ENCODE results near the gene NRP1.

NRP1 gene

DNA sequence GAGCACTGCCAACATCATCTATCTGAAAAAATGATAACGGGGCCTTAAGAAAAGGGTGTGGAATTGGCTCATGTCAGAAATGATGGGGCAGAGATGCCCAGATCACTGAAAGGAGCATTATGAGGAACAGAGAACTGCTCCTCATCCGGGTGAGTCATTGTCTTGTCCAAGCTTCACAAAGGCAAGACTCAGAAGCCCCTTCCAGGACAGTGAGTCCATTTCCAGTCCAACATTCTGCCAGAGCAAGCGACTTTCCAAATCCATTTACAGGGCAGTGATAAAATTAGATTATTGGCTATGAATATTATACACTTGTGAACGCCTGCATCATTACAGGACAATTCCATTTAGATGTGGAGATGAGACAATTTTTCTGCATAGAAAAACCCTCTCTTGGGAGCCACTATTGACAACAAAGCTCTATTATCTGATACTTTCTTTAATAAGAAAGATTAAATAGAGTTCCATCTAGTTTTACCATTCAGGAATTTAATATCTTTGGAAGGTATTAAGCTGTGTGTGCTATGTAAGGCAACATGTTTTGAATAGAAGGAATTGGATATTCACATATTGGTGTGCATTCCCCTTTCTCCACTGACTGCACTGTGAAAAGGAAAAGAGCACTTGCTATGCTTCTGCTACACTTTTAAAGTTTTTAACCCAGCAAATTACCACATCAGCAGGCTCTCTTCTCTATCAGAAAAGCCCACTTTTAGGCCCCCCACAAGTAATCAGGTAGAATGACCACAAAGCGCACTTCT is 159.6 kb downstream of the NRP1 start:
- DNase-seq, result no peak

DNA sequence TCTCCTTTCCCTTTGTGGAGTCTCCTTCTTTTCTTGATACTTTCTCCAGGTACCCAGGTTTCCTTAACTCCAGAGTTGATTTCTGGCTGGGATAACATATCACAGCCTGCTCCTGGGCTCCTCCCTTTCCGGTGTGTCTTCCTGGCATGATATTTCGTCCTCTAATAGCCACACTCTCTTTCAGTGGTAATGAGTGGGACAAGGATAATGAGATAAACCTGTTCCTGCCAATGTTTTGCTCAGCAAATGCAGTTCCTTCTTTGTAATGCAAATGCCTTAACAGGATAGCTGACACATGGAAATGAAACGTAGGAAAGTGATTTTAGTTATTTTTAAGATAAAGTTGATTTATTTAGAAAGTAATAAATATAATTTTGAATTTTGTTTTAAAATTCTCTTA is 168.6 kb downstream of the NRP1 start:
- DNase-seq, result no peak

DNA sequence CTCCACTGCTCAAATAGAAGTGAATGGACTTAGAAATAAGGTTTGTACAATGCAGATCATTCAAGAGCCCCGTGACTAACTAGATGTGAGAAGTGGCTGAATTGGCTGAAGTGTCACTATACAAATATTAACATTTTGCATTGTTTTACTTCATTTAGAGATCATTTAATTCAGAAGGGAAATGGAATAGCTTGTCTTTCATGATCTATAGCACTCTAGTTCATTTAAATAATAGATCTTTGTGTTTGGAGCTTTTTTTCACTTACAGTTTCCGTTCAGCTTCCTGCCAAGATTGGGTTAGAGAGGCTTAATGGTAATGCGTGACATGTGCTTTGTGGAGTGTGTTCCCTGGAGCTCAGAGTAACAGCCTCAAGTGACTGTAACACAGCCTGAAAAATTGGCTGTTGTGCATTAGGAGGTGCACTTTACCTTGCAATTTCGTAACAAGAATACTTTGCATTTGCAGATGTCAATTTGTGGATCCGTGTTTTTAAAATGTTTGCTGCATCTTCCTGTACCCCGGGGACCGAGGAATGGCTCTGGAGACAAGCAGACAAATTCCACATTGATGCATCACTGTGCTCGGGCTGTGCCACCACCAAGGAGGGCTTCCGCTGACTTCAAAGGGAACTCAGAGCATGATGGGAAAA is 170.3 kb downstream of the NRP1 start:
- DNase-seq, result no peak

DNA sequence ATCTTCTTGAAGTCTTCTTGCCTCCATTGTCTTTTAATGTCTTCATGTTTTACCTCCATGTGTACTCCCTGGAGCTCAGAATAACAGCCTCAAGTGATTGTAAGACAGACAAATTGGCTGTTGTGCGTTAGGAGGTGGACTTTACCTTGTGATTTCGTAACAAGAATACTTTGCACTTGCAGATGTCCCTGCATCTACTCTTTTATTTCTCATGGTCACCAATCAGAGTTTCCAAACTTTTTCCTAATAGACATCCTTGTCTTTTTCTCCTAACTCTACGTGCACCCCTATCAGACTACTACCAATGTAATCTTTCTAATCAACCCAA is 172.3 kb downstream of the NRP1 start:
- no peak for DNase-seq

DNA sequence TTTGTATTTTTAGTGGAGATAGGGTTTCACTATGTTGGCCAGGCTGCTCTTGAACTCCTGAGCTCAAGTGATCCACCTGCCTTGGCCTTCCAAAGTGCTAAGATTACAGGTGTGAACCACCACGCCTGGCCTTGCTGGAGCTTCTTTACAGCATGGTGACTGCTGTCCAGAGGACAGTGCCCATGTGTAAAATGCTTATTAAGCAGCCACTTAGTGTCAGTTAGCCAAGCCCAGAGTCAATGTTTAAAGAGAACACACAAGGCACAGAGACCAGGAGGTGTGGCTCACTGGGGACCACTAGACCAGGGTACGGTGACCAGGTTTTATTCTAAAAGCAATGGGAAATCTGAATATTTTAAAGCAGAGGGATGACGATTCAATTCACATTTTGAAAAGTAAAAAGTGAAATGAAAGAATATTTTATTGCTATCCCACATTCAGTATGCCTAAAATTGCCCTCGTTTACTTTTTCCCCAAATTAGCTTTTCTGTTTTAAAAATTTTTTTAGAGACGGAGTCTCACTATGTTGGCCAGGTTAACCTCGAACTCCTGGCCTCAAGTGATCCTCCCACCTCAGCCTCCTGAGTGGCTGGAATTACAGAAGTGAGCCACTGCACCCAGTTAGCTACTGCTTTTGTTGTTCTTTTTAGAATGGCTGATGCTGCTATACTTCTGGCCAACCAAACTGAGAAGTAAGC is 172.8 kb downstream of the NRP1 start:
- DNase-seq, result no peak

DNA sequence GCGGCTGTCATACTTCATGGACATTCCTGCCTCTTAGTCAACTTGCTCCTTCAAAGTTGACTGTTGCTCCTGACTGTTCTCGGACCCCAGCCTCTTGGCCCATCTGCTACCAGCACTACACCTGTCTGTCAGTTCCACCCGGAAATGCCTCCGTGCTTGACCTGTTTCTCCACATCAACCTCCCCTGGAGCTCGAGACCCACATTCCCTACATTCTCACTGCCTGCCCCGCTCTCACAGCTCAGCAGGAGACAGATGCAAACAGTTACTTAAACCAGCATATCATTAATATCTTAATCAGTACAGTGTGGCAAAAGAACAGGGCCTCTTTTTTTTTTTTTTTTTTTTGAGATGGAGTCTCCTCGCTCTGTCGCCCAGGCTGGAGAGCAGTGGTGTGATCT is 174.3 kb downstream of the NRP1 start:
- DNase-seq, result no peak

DNA sequence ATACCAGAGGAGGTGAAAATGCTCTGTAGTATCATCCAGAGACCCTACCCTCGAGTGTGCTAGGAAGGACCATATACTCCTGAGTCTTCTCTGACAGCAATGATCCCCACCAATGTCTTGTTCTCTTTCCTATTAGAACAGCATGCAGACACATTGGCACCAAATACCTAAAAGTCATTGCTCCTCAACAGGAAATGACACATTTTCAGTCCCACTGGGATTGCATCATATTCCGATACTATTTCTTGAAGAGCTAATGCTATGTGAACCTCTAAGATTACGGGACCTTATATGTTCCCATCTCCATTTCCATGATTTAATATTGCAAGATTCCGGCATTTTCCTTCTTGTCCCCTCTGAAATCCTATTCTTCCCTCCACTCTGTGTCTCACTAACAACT is 177.4 kb downstream of the NRP1 start:
- DNase-seq, result no peak

DNA sequence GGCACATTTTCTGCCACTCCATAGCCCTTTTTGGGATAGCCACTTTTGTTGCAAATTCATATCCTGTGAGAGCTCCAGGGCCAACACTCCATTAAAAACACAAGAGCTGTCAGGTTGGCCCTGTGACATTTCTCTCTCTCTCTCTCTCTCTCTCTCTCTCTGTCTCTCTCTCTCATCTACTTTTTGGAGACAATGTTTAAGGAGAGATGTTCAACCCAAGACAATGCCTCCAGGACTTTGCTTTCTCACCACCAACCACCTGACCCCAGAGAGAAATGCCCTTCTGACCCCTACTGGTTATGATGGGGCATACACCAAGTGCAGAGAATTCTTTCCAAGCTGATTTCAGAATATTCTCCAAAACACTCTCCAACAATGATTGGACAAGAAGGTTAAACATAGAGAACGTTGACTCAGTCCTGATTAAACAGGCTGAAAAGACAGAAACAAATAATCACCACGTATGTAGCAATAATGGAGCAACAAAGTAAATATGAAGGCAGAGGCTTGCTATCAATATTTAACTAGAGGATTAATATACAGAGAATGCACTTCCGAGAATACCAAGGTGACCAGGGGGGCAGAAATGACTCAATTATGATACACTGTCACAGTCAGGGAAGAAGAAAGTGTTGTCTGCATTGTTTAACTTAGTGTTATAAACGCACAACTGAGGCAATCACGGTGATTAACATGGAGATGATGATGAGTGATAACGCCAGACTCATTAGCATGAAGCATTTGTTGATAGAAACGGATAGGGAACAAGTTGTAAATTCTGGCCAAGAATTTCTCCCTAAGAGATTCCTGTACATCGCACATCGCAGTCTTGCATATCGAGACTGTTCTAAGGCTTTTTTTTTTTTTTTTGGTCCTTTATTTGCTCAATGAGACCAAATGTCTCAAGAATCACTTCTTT is 178.5 kb downstream of the NRP1 start:
- no peak for DNase-seq

DNA sequence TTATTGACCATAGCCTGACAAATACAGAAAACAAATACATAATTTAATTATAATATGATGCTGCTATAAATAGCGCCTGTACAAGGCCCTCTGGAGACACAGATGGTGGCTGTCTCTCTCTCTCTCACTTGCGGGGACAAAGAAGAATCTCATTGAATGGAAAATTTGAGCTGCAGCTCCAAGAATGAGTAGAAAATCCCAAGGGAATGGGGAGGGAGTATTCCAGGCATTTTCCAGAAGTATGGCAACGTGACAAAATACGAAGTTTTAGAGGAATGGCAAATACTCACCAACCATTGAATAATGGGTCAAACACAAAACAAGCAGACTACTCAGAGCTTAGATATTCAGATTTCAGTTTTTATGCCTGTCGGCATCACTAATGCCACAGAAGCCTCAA is 179.9 kb downstream of the NRP1 start:
- no peak for DNase-seq

DNA sequence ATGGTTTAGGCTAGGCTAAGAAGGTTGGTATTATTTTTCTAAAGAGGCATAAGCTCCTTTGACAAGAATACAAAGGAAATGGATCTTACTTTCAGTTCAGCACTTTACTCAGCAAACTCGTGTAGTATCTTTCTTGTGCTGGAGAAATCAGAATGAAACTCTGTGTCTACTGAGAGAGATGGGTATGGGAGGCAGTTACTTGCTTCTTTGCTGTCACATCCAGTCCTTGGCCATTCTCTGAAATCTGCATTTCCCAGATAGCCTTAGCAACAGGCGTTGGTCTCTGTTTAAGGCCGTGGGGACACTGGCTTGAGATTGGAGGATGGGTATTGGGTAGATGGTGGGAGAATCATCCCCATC is 180.5 kb downstream of the NRP1 start:
- DNase-seq, result no peak

DNA sequence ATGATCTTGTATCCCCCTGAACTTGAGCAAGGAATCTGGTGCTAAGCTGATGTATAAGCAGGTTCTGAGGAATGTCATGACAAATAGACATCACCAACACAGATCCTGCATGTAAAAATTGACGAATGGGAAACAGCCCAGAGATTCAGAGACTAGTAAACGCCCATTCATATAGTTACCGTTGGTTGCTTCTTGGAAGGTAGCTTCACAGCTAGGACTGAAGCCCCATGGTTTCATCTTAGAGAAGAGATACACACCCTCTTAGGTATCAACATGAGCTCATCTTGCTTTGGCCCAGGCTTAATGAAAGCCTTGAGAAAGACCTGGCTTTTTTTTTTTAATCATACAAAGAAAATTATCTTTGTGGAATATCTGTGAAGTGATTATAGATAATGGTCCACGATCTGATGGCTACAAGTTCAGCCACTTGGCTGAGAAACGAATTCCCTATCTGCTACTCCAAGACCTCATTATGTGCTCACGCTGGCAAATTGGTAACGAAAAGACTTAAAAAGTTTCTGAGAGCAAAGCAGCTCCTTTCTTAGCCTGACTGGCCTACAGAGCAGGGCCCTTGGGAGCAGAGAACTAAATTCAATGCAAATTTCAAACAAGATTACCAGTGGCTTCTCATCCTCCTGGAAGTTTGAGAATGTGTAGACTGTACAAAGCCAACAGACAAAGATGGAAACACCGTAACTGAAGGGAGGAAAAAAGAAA is 181.1 kb downstream of the NRP1 start:
- no peak for DNase-seq

DNA sequence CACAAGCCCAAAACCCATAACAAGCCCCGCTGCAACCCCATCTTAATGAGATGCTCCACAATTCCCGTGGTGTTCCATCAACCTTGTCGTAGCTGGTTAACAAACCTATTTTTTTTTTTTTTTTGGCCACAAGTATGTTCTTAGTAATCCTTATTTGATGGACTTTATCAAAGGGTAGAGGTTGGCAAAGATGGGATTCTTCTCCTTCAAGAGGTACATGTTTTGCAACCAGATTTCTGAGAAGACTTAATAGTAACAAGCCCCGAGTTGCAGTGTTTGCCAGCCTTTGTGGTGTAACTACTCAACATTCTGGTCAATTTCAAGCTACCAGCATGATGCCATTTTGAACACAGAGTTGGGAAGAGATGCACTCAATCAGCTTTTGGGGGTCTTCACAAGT is 181.7 kb downstream of the NRP1 start:
- no peak for DNase-seq

DNA sequence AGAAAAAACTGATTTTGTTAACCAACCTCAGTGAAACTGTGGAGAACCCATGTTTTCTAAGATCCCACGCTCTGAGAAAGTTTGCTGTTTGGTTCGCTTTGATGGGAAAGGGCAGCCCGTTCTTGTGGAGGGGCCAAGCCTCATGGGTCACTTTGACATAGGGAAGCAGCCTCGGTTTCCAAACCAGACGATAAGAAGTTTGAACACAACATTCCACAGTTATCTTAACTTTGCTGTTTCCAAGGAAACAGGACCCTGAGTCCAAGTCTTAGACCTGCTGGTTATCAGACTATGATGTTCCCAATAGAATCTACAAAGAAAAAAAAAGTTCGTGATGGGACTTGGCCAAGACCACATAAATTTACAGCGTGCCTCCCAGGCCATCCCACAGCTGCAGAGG is 182.3 kb downstream of the NRP1 start:
- no peak for DNase-seq

DNA sequence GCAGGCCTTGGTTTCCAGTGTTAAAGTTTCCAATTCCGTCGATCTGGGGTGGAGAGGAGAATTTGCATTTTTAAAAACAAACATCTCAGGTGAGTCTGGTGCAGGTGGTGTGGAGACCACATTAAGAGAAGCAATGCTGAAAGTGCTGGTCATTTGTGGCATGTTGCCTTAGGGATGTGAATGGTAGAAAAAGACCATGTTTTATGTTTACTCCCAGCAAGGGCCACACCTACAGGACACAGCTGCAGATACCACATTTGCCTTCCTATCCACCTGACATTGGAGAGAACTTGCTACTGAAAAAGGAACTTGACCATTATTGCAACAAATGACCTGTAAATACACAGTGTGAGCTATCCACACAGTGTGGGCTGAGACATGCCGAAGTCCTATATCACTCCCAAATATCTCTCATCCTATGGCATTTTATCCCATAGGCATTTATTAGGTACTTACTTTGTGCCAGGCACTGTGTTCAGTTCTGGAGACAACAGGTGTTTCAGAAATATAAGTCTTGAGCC is 183.1 kb downstream of the NRP1 start:
- DNase-seq, result no peak

DNA sequence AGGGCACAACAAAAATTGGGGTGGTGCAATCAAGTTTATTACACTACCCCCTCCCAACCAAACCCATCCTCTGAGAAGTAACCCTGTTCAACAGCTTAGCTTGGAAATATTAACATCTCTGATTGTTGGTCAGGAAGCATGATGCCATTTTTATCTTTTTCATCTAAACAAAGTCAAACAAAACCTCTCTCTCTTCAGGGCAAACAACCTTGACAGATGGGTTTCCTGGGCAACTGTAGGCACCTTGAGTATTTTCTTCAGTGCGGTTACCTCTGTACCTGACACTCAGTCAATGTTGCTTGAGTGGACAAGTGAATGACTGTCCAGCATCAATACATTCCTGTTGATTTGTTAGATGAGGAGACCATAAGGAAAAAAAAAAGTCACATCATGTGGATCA is 183.6 kb downstream of the NRP1 start:
- DNase-seq, result no peak

DNA sequence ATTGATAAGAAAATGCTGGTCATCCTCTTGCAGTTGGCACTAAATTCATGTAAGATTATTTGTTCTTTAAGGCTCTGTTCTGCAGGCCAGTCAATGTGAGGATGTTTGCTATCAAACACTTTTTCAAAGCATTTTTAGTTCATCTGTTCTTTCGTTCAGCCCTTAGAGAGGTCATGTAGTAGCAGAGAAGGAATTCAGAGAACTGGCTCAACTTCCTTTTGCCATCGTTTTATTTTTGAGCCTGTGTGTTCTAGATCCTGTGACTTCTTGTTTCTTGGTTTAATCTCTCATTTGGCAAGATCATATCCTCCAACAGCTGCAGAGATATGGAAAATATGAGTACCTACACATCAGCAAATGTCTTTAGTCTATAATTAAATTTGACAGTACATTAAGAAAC is 184.3 kb downstream of the NRP1 start:
- DNase-seq, result no peak

DNA sequence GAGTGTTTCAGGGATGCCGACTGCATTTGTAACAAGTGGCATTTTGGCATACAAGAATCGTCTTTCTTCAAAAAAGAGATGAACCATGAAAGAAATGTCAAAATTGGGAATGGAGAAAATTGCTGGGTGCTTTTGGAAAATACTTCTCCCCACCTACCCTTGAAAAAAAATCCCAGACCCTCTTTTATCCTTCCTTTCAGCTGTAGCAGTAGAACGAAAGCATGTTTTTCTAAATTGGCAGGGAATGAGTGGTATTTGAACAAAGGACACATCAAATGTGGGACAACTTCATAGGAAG is 187.5 kb downstream of the NRP1 start:
- DNase-seq, result no peak

DNA sequence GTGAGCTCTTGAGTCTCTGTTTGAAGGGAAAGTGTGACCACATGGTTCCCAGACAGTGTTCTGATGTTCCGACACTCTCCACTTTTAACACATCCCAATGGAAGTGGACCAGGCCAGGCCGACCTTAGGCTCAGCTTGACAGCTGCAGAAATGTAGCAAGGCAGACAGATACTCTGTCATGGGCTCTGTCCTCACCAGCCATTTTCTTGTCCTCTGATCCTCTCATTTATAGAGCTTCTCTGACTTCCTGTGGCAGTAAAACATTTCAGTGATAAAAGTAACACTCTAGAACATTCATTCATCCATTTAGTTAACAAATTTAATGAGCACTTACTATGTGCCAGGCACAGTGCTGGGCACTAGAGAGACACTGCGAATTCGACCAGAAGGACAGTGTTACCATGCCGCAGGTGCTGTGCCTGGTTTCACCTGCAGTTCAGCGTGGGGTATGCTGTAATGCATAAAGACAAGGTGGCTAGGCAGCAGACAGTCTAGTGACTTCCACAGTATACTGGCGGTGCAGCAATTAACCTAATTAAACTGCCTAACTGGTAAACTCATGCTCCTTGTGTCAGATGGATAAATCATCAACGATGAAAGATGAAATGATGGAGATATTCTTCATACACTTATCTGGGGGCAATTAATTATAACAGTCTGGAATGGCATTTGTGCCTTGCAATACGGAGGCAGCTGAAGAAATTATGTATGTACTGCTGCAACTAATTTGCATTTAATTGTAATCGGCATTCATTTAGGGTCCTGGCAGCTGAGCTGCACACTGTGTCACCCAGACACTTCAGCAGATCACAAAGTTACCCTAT is 188.1 kb downstream of the NRP1 start:
- DNase-seq, result no peak

DNA sequence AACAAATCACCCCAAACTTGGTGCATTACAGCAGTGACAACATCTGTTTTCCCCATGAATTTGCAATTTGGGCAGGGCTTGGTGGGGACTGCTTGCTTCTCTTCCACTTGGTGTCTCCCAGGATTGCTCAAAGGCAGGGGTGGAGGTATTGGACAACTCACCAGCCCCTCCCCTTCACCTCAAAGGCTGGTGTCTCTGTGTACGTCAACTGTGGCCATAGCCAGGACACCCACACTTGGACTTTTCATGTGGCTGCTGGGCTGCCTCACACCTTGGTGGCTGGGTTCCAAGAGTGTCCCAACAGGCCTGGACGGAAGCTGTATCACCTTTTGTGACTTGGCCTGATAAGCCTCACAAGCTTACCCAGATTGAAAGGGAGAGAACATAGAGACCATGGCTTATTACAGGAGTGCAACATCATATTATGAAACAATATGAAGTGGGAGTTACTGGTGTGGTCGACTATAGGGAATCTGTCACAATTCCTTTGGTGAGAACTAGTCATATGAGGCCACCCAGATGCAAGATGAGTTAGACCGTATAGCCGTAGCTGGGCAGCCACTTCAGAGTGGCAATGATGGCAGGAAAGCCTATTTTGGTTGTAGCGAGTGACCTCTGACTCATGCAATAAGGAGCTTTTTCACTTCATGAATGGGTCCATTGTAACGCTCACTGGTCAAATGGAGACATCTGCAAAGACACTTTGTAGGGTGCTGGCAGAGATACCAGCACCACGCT is 188.8 kb downstream of the NRP1 start:
- DNase-seq, result no peak

DNA sequence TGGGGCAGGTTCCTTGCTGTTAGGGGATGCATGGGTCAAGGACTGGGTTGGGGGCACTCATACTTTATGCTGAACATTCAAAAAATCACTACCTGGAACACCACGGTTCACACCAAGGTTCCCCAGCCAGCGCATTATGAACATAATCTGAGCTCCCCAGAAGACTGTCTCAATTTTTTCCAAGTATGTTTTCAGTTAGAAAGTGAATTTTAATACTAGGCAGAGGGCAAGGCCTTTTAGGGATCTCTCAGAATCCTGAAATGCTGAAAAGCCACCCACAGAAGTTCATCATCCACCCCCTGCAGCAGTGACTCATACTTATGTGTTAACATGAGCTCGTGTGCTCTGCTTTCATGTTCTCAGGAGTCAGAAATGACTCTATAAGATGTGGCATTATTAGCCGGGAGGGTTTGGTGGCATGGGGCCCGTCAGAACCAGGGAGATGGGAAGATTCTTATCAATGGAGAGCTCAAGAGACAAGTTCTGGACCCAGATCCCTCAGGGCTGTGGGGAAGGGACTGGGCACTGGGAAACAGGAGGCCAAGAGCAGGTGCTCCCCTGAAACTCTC is 191.2 kb downstream of the NRP1 start:
- DNase-seq, result no peak

DNA sequence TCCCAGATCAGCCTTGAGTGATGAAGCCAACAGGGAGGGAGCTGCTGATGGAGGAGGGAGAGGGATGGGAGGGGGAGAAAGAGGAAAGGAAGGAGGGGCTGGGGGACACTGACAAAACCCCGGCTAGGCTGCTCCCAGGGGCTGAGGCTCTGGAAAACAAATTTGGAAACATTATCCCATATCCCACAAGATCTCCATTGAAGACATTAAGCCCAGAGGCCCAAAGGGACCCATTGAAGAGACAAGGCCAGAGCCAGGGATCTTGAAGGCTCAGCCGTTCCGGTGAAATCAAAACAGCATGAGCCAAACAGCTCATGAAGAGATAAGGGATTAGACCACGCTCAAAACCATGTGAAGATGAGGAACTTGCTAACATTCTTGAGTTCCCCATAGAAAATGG is 192.2 kb downstream of the NRP1 start:
- DNase-seq, result no peak
